GM12874 (cell line): Measurements from ENCODE around the gene VPS50.

Source experiments
- TF ChIP-seq, protein P1 (sequence below): IDR thresholded peaks from 2 replicates; pipeline ENCODE4 v1.5.1; 2011; ENCODE audit warnings: low read depth, mild to moderate bottlenecking, control low read depth, low read length, moderate library complexity; ENCODE audit not compliant: insufficient read depth

VPS50 gene

DNA sequence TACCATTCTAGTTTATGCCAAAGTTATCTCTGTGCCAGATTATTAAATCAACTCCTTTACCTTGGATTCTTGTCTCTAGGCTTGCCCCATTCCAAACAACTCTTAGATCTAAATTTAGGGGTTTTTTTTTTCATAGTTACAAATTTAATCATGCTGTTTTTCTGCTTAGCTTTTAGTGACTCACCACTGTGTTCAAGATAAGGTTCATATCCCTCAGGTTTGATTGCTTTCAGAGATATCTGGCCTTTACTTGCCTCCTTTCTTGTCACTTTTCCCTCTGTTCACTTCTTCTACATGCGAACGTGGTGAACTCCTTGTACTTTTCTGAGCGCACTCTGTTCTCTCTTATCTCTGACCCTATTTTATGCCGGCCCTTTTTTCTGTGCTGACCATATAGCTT is 78.2 kb downstream of the VPS50 start:
- TF ChIP-seq, protein P1, sequence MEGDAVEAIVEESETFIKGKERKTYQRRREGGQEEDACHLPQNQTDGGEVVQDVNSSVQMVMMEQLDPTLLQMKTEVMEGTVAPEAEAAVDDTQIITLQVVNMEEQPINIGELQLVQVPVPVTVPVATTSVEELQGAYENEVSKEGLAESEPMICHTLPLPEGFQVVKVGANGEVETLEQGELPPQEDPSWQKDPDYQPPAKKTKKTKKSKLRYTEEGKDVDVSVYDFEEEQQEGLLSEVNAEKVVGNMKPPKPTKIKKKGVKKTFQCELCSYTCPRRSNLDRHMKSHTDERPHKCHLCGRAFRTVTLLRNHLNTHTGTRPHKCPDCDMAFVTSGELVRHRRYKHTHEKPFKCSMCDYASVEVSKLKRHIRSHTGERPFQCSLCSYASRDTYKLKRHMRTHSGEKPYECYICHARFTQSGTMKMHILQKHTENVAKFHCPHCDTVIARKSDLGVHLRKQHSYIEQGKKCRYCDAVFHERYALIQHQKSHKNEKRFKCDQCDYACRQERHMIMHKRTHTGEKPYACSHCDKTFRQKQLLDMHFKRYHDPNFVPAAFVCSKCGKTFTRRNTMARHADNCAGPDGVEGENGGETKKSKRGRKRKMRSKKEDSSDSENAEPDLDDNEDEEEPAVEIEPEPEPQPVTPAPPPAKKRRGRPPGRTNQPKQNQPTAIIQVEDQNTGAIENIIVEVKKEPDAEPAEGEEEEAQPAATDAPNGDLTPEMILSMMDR: no peak

DNA sequence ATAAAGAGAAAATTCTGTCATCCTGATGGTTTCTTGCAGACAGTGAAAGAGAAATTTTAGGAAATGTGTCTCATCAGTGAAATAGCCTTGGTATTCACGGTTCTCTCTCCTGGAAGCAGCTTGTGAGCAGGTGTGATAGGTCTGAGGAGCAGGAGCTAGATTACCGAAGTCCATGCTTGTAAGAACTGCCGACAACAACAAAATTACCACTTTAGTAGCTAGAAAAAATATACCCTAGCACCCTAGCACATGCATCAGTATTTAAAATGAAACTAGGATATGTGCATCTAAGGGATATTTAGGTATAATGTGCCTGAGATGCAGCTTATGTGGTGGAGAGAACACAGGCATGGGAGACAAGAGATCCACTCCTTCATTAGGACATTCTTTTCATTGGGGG is 82.3 kb downstream of the VPS50 start:
- TF ChIP-seq, protein P1: no peak

DNA sequence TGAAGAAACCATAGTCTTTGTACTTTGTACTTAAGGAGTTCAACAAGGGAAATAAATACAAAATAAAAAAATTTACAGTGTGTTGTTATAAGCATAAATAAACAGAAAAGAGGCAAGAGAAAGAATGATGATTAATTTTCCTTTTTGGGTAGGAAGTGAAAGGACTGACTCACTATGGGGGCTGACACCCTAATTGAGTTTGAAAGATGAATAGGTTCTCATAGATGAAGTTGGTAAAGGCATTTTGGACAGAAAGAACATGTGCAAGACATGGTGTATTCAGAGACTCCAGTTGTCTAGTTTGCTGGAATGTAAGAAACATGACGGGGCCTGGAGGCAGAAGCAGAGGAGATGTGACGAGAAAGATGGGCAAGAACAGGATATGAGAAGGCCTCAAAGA is 83.7 kb downstream of the VPS50 start:
- TF ChIP-seq, protein P1: no peak

DNA sequence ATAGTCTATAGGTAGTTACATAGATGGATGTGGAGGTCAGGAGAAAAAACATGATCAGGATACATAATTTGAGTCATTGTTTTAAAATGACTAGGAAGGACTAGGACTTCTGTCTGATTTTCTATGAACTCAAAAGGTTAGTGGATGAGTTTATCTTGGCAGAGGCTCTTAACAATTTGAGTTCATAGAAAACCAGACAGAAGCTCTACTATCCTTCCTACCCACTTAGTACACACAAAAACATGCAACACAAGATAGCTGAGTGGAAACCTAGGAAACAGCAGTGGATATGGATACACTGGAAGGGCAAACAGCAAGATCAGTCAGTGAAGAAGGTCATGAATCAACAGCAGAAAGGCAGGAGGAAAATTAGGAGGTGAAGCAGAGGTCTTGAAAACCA is 84.6 kb downstream of the VPS50 start:
- TF ChIP-seq, protein P1: no peak

DNA sequence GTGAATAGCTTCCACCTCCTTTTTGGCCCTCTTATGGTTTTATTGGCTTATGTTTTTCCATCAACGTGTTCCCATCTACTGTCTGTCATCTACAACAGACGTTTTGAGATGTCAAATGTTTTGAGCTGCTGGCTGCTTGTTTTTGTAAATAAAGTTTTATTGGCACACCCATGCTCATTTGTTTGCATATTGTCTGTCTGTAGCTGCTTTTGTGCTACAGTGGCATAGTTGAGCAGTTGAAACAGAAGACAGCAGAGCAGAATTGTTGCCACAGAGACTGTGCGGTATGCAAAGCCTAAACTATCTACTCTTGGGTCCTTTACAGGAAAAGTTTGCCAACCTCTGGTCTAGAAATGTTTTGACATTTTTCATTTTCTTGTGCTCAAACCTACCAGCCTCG is 88.7 kb downstream of the VPS50 start:
- TF ChIP-seq, protein P1: no peak

DNA sequence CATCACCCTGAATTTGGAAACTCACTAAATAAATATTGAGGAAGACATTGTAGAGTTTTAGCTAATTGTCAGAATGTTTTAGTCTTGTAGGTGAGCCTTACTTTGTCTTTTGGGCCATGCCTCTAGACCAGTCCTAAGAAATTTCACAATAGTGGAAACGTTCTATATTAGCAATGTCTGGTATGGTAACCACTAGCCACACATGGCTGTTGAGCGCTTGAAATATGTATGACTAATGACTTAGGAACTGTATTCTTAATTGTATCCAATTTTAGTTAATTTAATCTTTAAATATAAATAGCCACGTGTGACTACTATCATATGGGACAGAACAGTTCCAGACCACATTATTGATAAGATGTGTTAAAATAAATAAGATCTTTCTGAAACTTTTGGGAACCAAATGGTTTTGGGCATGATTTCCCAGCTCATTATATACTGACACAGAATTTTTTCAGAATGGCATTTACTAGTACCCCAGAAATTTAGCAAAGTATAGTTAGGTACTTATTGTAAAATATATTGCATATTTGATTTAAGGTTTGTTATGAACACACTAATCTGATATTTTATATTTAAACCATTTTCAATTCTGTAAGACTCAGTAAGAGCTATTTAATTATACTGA is 95.0 kb downstream of the VPS50 start:
- TF ChIP-seq, protein P1: no peak

DNA sequence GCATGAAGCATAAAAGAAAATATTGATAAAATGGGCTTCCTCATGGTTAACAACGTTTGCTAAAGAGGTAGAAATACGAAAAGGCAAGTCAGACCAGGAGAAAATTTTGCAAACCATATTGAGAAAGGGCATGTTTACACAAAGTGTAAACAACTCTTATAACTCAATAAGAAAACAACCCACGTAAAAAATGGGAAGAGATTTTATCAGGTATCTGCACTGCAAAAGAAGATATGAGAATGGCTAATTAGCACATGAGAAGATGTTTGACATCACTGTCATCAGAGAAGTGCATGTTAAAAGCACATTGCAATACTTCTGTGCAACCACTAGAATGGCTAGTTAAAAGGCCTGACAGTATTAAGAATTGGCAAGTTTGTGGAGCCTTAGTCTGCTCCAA is 99.5 kb downstream of the VPS50 start:
- TF ChIP-seq, protein P1: no peak
